K562 (cell line): ENCODE results near the gene IL21. TPM values are rescaled to one million over a fixed set of nuclear protein-coding genes. Genes with fewer than 3 reads are reported as not detected.
A peak's percentile ranks its signal among the peaks of the same experiment; 100 is the strongest.

Experiments used
- ATF3 ChIP-seq, 2 experiments: fragments of 450-650 bp in 1 of 2; sonication (generic) in 1 of 2; formaldehyde crosslinking in 1 of 2; IDR thresholded peaks in 1 of 2; conservative IDR thresholded peaks in 1 of 2; 2 replicates each; pipeline versions ENCODE4 v1.6.1 to v1.8.1; 2016 to 2023; ENCODE audit warnings: mild to moderate bottlenecking in 2 of 2, moderate library complexity in 2 of 2, inconsistent platforms in 1 of 2, missing genetic modification reagents in 1 of 2
- ATF7 ChIP-seq: fragments of 450-650 bp; IDR thresholded peaks from 2 replicates; pipeline ENCODE4 v1.7.1; 2014; ENCODE audit warnings: mild to moderate bottlenecking, moderate library complexity
- CBX1 ChIP-seq: sonication (generic); IDR thresholded peaks from 2 replicates; pipeline ENCODE4 v1.6.1; 2016; ENCODE audit warnings: antibody characterized with exemption, low read depth, mild to moderate bottlenecking
- CCAR2 ChIP-seq: fragments of 200-400 bp; formaldehyde crosslinking; IDR thresholded peaks from 2 replicates; pipeline ENCODE4 v1.6.1; 2017; ENCODE audit warnings: mild to moderate bottlenecking, low read depth, low read length
- CHCHD3 ChIP-seq: fragments of 250-450 bp; sonication (Bioruptor Pico); IDR thresholded peaks from 2 replicates; pipeline ENCODE4 v2.1.2; 2022; ENCODE audit warnings: mild to moderate bottlenecking
- FOXP4 ChIP-seq: sonication (generic); formaldehyde crosslinking; IDR thresholded peaks from 2 replicates; pipeline ENCODE4 v1.8.0; 2022; ENCODE audit warnings: mild to moderate bottlenecking, missing genetic modification reagents, borderline replicate concordance
- JUND ChIP-seq, 2 experiments: IDR thresholded peaks; 2 replicates in 1 of 2; 3 replicates in 1 of 2; pipeline ENCODE4 v1.6.1; 2011; ENCODE audit warnings: borderline replicate concordance in 2 of 2, low read depth in 2 of 2, low read length in 2 of 2, improper control_type of control experiment in 1 of 2, missing biosample characterization in 1 of 2, missing genetic modification characterization in 1 of 2, missing genetic modification reagents in 1 of 2
- MECOM ChIP-seq: fragments of 250-450 bp; sonication (Bioruptor Pico); IDR thresholded peaks from 2 replicates; pipeline ENCODE4 v1.8.0; 2022; ENCODE audit warnings: inconsistent platforms
- SIN3A ChIP-seq, 2 experiments: fragments of 150-350 bp in 1 of 2; IDR thresholded peaks; 2 replicates each; pipeline ENCODE4 v1.6.1; 2011 to 2016; ENCODE audit warnings: borderline replicate concordance in 2 of 2, low read depth in 2 of 2, low read length in 2 of 2, mild to moderate bottlenecking in 2 of 2, moderate library complexity in 2 of 2; ENCODE audit not compliant: control insufficient read depth in 1 of 2
- SMAD4 ChIP-seq: fragments of 250-450 bp; sonication (Bioruptor Pico); conservative IDR thresholded peaks from 2 replicates; pipeline ENCODE4 v1.8.0; 2021; ENCODE audit warnings: inconsistent platforms, mild to moderate bottlenecking, moderate library complexity
- SMARCA5 ChIP-seq: fragments of 450-650 bp; IDR thresholded peaks from 2 replicates; pipeline ENCODE4 v1.6.1; 2016
- SNAPC5 ChIP-seq: fragments of 250-450 bp; sonication (Bioruptor Pico); IDR thresholded peaks from 2 replicates; pipeline ENCODE4 v1.8.0; 2021; ENCODE audit warnings: moderate library complexity, mild to moderate bottlenecking, inconsistent platforms
- TEAD1 ChIP-seq, 2 experiments: fragments of 450-650 bp in 1 of 2; sonication (generic) in 1 of 2; formaldehyde crosslinking; IDR thresholded peaks; 2 replicates each; pipeline versions ENCODE4 v1.4.0 to v1.8.0; 2020 to 2022; ENCODE audit warnings: mild to moderate bottlenecking in 2 of 2, missing genetic modification reagents in 1 of 2
- USF2 ChIP-seq: sonication (generic); formaldehyde crosslinking; IDR thresholded peaks from 2 replicates; pipeline ENCODE4 v1.5.0; 2020; ENCODE audit warnings: missing genetic modification reagents
- ZFP36 ChIP-seq: fragments of 150-350 bp; IDR thresholded peaks from 2 replicates; pipeline ENCODE4 v1.6.1; 2018; ENCODE audit warnings: low read length, low read depth; ENCODE audit not compliant: partially characterized antibody
- ZNF277 ChIP-seq: fragments of 250-450 bp; sonication (Bioruptor Pico); IDR thresholded peaks from 2 replicates; pipeline ENCODE4 v1.8.0; 2022; ENCODE audit warnings: inconsistent platforms, mild to moderate bottlenecking, moderate library complexity, borderline replicate concordance
- ZNF280A ChIP-seq: fragments of 450-650 bp; IDR thresholded peaks from 2 replicates; pipeline ENCODE4 v1.6.1; 2018; ENCODE audit warnings: mild to moderate bottlenecking, low read depth; ENCODE audit not compliant: partially characterized antibody
- ZNF780A ChIP-seq: fragments of 250-450 bp; sonication (Bioruptor Pico); IDR thresholded peaks from 2 replicates; pipeline ENCODE4 v1.5.0; 2021; ENCODE audit warnings: mild to moderate bottlenecking
- polyA plus RNA-seq, 8 experiments: library from polyadenylated mRNA; depleted of rRNA in 4 of 8; stranded (reverse) in 5 of 8; unstranded in 3 of 8; fragments of >200 nt; fragmentation: Nextera tagmentation in 2 of 8; fragmentation: Illumina TruSeq in 1 of 8; extraction: Ambion mirVana in 2 of 8; extraction: Trizol in 1 of 8; gene quantifications; 2 replicates each; pipeline versions ENCODE4 v1.2.1 to v1.2.3, GENCODE V29; 2011 to 2014; ENCODE audit warnings: inconsistent platforms in 1 of 8, missing spikeins in 1 of 8
- total RNA-seq, 7 experiments: library from RNA; depleted of rRNA in 6 of 7; stranded (reverse); fragments of >200 nt in 6 of 7; fragmentation: Illumina TruSeq in 2 of 7; extraction: Trizol in 2 of 7; gene quantifications; 2 replicates each; pipeline versions ENCODE4 v1.2.1 to v1.2.3, GENCODE V29; 2011 to 2021; ENCODE audit warnings: low replicate concordance in 1 of 7

Gene IL21
- total and polyA plus RNA-seq, 9 of the 15 experiments (the other 6 are each of a cell fraction or from before 2014, with no cell fraction given), result not detected

GRCh38 chr4:122661176-122662160 lies 40.6 kb upstream of the IL21 start (continued):
- TF ChIP-seq ATF3 (IDR thresholded peaks at IDR 0.05) (peak; percentile 55; the same call in 1 of the 2 replicates), ATF3 (CRISPR knock-in tag; conservative IDR thresholded peaks at IDR 0.05) (no peak), MECOM (peak; percentile 71; the same call in 1 of the 2 replicates), FOXP4 (CRISPR knock-in tag) (no peak), ZFP36 (peak; percentile 2), SIN3A (IDR thresholded peaks at IDR 0.05; ENCODE audit: borderline replicate concordance in 2 of 2, control insufficient read depth in 1 of 2, low read depth in 2 of 2, low read length in 2 of 2) (no peak), TEAD1 (CRISPR knock-in tag; IDR thresholded peaks at IDR 0.05) (no peak), ATF7 (peak; percentile 61), CCAR2 (no peak), SMAD4 (peak; percentile 82), ZNF277 (CRISPR knock-in tag) (no peak), ZNF780A (CRISPR knock-in tag) (no peak), SMARCA5 (no peak), USF2 (CRISPR knock-in tag) (no peak), JUND (IDR thresholded peaks at IDR 0.05; ENCODE audit: borderline replicate concordance, low read depth, low read length) (peak; percentile 18; the same call in 1 of the 2 replicates), JUND (tag; IDR thresholded peaks at IDR 0.05; ENCODE audit: borderline replicate concordance, low read depth, low read length) (peak; percentile 24; the same call in 1 of the 3 replicates), CBX1 (no peak), ZNF280A (no peak), SNAPC5 (no peak), CHCHD3 (CRISPR knock-in tag) (no peak)
